H1 (cell line): ENCODE results near the gene TAX1BP1. TPM values are rescaled to one million over a fixed set of nuclear protein-coding genes. Genes with fewer than 3 reads are reported as not detected.

ENCODE experiments used
- CTCF ChIA-PET: fragments of 300-600 bp; sonication (Branson Sonifier 250); formaldehyde crosslinking; loops from one replicate; lab custom pipeline; 2021; ENCODE audit not compliant: partially characterized antibody; lab: Charles Lee
- POLR2A ChIA-PET: fragments of 300-600 bp; sonication (Branson Sonifier 250); formaldehyde crosslinking; loops from one replicate; lab custom pipeline; 2021; ENCODE audit warnings: inconsistent platforms; ENCODE audit not compliant: partially characterized antibody; lab: Charles Lee
- DNase-seq, 2 experiments: peaks; one replicate each; pipeline versions ENCODE4 v3.0.0 to v3.0.0-alpha.2; 2010 to 2022; ENCODE audit warnings: low spot score in 2 of 2, low read depth in 1 of 2, mixed read lengths in 1 of 2
- FAIRE-seq: peaks from 2 replicates; lab custom pipeline; 2011; peaks lifted over from hg19 to GRCh38; lab: Jason Lieb, UNC
- H2AFZ ChIP-seq: 2 replicates; pipeline ENCODE4 v1.8.1; 2012; ENCODE audit warnings: low read length, inconsistent platforms
- H2AK5ac ChIP-seq: 2 replicates; pipeline ENCODE4 v1.6.1; 2013; ENCODE audit warnings: low read depth, low read length
- H2BK120ac ChIP-seq: replicated peaks from 2 replicates; pipeline ENCODE3; 2013; ENCODE audit warnings: low read depth, low read length, inconsistent platforms
- H2BK12ac ChIP-seq: 2 replicates; pipeline ENCODE4 v1.6.1; 2013; ENCODE audit warnings: low read depth, low read length
- H2BK15ac ChIP-seq: 2 replicates; pipeline ENCODE4 v1.6.1; 2013; ENCODE audit warnings: low read length
- H2BK20ac ChIP-seq: 2 replicates; pipeline ENCODE4 v1.6.1; 2013; ENCODE audit warnings: low read length
- H2BK5ac ChIP-seq: 2 replicates; pipeline ENCODE4 v1.6.1; 2013; ENCODE audit warnings: low read depth, low read length
- H3K14ac ChIP-seq: 2 replicates; pipeline ENCODE4 v1.6.1; 2013; ENCODE audit warnings: inconsistent platforms; ENCODE audit not compliant: insufficient read length
- H3K18ac ChIP-seq: 2 replicates; pipeline ENCODE4 v1.6.1; 2013; ENCODE audit warnings: low read length; ENCODE audit errors: extremely low read depth
- H3K23ac ChIP-seq: 2 replicates; pipeline ENCODE4 v1.6.1; 2013; ENCODE audit warnings: inconsistent platforms; ENCODE audit not compliant: insufficient read length
- H3K23me2 ChIP-seq: 2 replicates; pipeline ENCODE4 v1.6.1; 2013; ENCODE audit warnings: low read depth, low read length
- H3K27ac ChIP-seq: 2 replicates; pipeline ENCODE4 v1.6.1; 2011; ENCODE audit warnings: low read depth, low read length, inconsistent platforms
- H3K27me3 ChIP-seq, 4 experiments: replicated peaks in 1 of 4; 1 replicate in 1 of 4; 2 replicates in 3 of 4; pipeline versions ENCODE4 v1.6.1 to v1.8.1; 2011 to 2013; ENCODE audit warnings: low read length in 3 of 4, mild to moderate bottlenecking in 3 of 4, inconsistent platforms in 2 of 4, mixed read lengths in 2 of 4, moderate library complexity in 1 of 4; ENCODE audit not compliant: control insufficient read depth in 3 of 4, insufficient read depth in 3 of 4; ENCODE audit errors: extremely low read depth in 1 of 4
- H3K36me3 ChIP-seq, 4 experiments: 2 replicates each; pipeline versions ENCODE4 v1.6.1 to v1.8.1; 2011 to 2013; ENCODE audit warnings: mild to moderate bottlenecking in 4 of 4, low read length in 3 of 4, moderate library complexity in 2 of 4, control low read depth in 1 of 4, inconsistent platforms in 1 of 4; ENCODE audit not compliant: insufficient read depth in 4 of 4, control insufficient read depth in 2 of 4
- H3K4ac ChIP-seq: replicated peaks from 2 replicates; pipeline ENCODE3; 2013; ENCODE audit warnings: low read length, low read depth, mixed read lengths, inconsistent platforms; ENCODE audit not compliant: insufficient read length
- H3K4me1 ChIP-seq, 4 experiments: replicated peaks in 1 of 4; 1 replicate in 1 of 4; 2 replicates in 3 of 4; pipeline versions ENCODE4 v1.6.1 to v1.8.1; 2011 to 2013; ENCODE audit warnings: low read length in 3 of 4, inconsistent platforms in 2 of 4, mixed read lengths in 1 of 4; ENCODE audit not compliant: insufficient read depth in 4 of 4, control insufficient read depth in 3 of 4
- H3K4me2 ChIP-seq, 2 experiments: 2 replicates each; pipeline versions ENCODE4 v1.6.1 to v1.8.1; 2011 to 2013; ENCODE audit warnings: low read depth in 2 of 2, low read length in 2 of 2, control low read depth in 1 of 2, inconsistent platforms in 1 of 2, mild to moderate bottlenecking in 1 of 2; ENCODE audit not compliant: insufficient read depth in 1 of 2
- H3K4me3 ChIP-seq, 4 experiments: fragments of 200-600, 300-600 bp in 1 of 4; sonication (generic), shearing (Covaris generic), sonication (Bioruptor Twin) in 1 of 4; 2 replicates each; pipeline versions ENCODE4 v1.5.1 to v1.8.1; 2011 to 2016; ENCODE audit warnings: low read length in 4 of 4, low read depth in 3 of 4, control low read depth in 2 of 4, inconsistent platforms in 2 of 4, mild to moderate bottlenecking in 2 of 4, mixed read lengths in 1 of 4, moderate library complexity in 1 of 4; ENCODE audit not compliant: insufficient read depth in 2 of 4; ENCODE audit errors: extremely low read depth in 1 of 4
- H3K56ac ChIP-seq: replicated peaks from 2 replicates; pipeline ENCODE3; 2013; ENCODE audit warnings: low read depth, mild to moderate bottlenecking, mixed read lengths, low read length, inconsistent platforms; ENCODE audit not compliant: insufficient read length
- H3K79me1 ChIP-seq: 2 replicates; pipeline ENCODE4 v1.6.1; 2013; ENCODE audit warnings: low read depth, low read length, control low read depth
- H3K79me2 ChIP-seq, 2 experiments: 2 replicates each; pipeline versions ENCODE4 v1.6.1 to v1.8.1; 2012 to 2013; ENCODE audit warnings: low read length in 2 of 2, mild to moderate bottlenecking in 2 of 2, inconsistent platforms in 1 of 2; ENCODE audit not compliant: insufficient read depth in 2 of 2, control insufficient read depth in 1 of 2
- H3K9ac ChIP-seq, 4 experiments: replicated peaks in 1 of 4; 1 replicate in 1 of 4; 2 replicates in 3 of 4; pipeline versions ENCODE4 v1.6.1 to v1.8.1; 2011 to 2013; ENCODE audit warnings: low read depth in 3 of 4, low read length in 3 of 4, control low read depth in 2 of 4, mild to moderate bottlenecking in 2 of 4, moderate library complexity in 2 of 4, inconsistent platforms in 1 of 4; ENCODE audit errors: extremely low read depth in 1 of 4
- H3K9me3 ChIP-seq, 2 experiments: 2 replicates each; pipeline versions ENCODE4 v1.6.1 to v1.8.1; 2012 to 2013; ENCODE audit warnings: mild to moderate bottlenecking in 2 of 2, moderate library complexity in 2 of 2, control low read depth in 1 of 2, inconsistent platforms in 1 of 2, low read depth in 1 of 2, low read length in 1 of 2, mixed read lengths in 1 of 2; ENCODE audit not compliant: insufficient read depth in 2 of 2
- H4K20me1 ChIP-seq, 2 experiments: replicated peaks in 1 of 2; 2 replicates each; pipeline versions ENCODE3 to v1.8.1; 2011 to 2013; ENCODE audit warnings: inconsistent platforms in 2 of 2, low read length in 2 of 2, mild to moderate bottlenecking in 1 of 2; ENCODE audit not compliant: insufficient read depth in 2 of 2, control insufficient read depth in 1 of 2
- H4K5ac ChIP-seq: 2 replicates; pipeline ENCODE4 v1.6.1; 2013; ENCODE audit warnings: low read length, low read depth, mixed read lengths, inconsistent platforms; ENCODE audit not compliant: insufficient read length
- H4K8ac ChIP-seq: 2 replicates; pipeline ENCODE4 v1.8.0; 2013; ENCODE audit warnings: mild to moderate bottlenecking, moderate library complexity, low read length, inconsistent platforms; ENCODE audit not compliant: insufficient read depth; ENCODE audit errors: extremely low read depth
- H4K91ac ChIP-seq: replicated peaks from 2 replicates; pipeline ENCODE3; 2013; ENCODE audit warnings: low read length, mixed read lengths, inconsistent platforms; ENCODE audit not compliant: insufficient read length
- EP300 ChIP-seq, 2 experiments: IDR thresholded peaks; 1 replicate in 1 of 2; 2 replicates in 1 of 2; pipeline ENCODE4 v1.6.1; 2011 to 2012; ENCODE audit warnings: low read depth in 2 of 2, low read length in 2 of 2, mild to moderate bottlenecking in 2 of 2, borderline replicate concordance in 1 of 2, inconsistent platforms in 1 of 2, moderate library complexity in 1 of 2
- GTF2F1 ChIP-seq: IDR thresholded peaks from 2 replicates; pipeline ENCODE4 v1.6.1; 2012; ENCODE audit warnings: low read depth, low read length, improper control_type of control experiment, borderline replicate concordance
- SRF ChIP-seq: IDR thresholded peaks from 2 replicates; pipeline ENCODE4 v1.6.1; 2011; ENCODE audit warnings: mild to moderate bottlenecking, low read depth, low read length, moderate library complexity
- WGBS, 2 experiments: shearing (Covaris generic) in 1 of 2; methylation state at CpG; one replicate each; pipeline versions ENCODE4 v1.1.6 to v1.1.7; 2013 to 2015; ENCODE audit warnings: low lambda C conversion rate in 2 of 2, mixed read lengths in 2 of 2, inconsistent platforms in 1 of 2, low coverage in 1 of 2, missing lambda C conversion rate in 1 of 2; ENCODE audit not compliant: insufficient replicate concordance in 2 of 2, insufficient coverage in 1 of 2, insufficient read length in 1 of 2; ENCODE audit errors: extremely low coverage in 1 of 2, missing lambda C conversion rate in 1 of 2; 5-methylcytosine and 5-hydroxymethylcytosine counted together
- polyA plus RNA-seq, 7 experiments: library from polyadenylated mRNA; depleted of rRNA in 3 of 7; stranded (reverse) in 5 of 7; unstranded in 2 of 7; fragments of >200 nt in 5 of 7; fragments of 200-250 nt in 2 of 7; gene quantifications; 1 replicate in 5 of 7; 2 replicates in 1 of 7; 4 replicates in 1 of 7; pipeline versions ENCODE4 v1.2.1 to v1.2.3, GENCODE V29; 2011 to 2013; ENCODE audit warnings: missing spikeins in 2 of 7, mixed read lengths in 2 of 7
- total RNA-seq: library from RNA; stranded (reverse); fragmentation: NEBNext Ultra II Directional; extraction: Animal tissue kit (Norgen Biotek cat#: 25700); gene quantifications from 2 replicates; pipeline ENCODE4 v1.2.1, GENCODE V29; 2021

The TAX1BP1 gene
- total and polyA plus RNA-seq, 2 of the 8 experiments (the other 6 are each of a cell fraction or from before 2014, with no cell fraction given) = 56.0 to 62.7 TPM

DNA sequence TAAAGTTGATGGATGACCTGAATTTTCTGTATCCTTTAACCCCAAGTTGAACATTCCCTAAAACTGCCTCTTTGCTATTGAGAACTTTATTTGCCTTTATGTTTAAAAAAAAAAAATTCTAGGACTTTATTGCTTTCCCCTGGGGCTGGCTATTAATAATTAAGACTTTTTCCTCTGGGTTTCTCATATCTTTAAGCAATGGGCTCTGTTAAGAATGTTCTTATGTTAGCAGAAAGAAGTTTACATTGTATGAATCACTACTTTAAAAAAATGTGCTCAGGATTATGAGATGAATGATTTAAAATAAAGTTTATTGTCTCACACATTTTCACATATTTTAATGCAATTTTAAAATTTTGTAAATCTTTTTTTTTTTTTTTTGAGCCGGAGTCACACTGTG is 19.5 kb downstream of the TAX1BP1 start:
- Histone ChIP-seq H3K23me2 (no peaks in the 10 kb centered on the region), H3K9ac (no peak overlapping the region), H3K79me1 (no peaks in the 10 kb centered on the region), H3K4me2 (no peak overlapping the region), H4K91ac (no peak overlapping the region), H3K4me1 (no peaks in the 10 kb centered on the region), H2BK12ac (no peak overlapping the region), H4K20me1 (no peaks in the 10 kb centered on the region), H3K79me2 (peaks cover 0 to 9% of the 10 kb centered on the region in 2 experiments; a peak in 2 of 4 replicates), H4K8ac (no peak overlapping the region), H2AK5ac (no peak overlapping the region), H3K14ac (no peak overlapping the region), H2BK5ac (no peak overlapping the region), H2AFZ (no peak overlapping the region), H3K9me3 (peaks cover 0 to 3% of the 10 kb centered on the region in 2 experiments; a peak in 1 of 4 replicates), H3K27me3 (no peaks in the 10 kb centered on the region), H3K36me3 (peaks cover 0 to 21% (median 9%) of the 10 kb centered on the region in 4 experiments; a peak in 4 of 8 replicates), H3K18ac (no peak overlapping the region), H3K23ac (no peak overlapping the region), H3K4me3 (no peak overlapping the region), H2BK15ac (no peak overlapping the region), H3K27ac (no peak overlapping the region), H3K4ac (no peak overlapping the region), H3K56ac (no peak overlapping the region), H4K5ac (no peak overlapping the region), H2BK20ac (no peak overlapping the region), H2BK120ac (no peak overlapping the region)
- TF ChIP-seq SRF = no peak
- TF ChIP-seq EP300 (IDR thresholded peaks at IDR 0.05; ENCODE audit: borderline replicate concordance in 1 of 2, low read depth in 2 of 2, low read length in 2 of 2) = no peak
- no peak for TF ChIP-seq GTF2F1
- no peak for DNase-seq
- WGBS, 2 experiments = 100% methylated on average over 1 of the region's 1 CpG; no CpG with 5 or more reads in 1 of the 2 experiments
- no peak for FAIRE-seq
- POLR2A ChIA-PET = no interaction called here
- CTCF ChIA-PET = no interaction called here
